Measurements from ENCODE around the gene CRX. TPM values are rescaled to one million over a fixed set of nuclear protein-coding genes. Genes with fewer than 3 reads are reported as not detected.
"Not testable (repeated sequence)": the region's sequence is repeated elsewhere in the genome, so short reads cannot be mapped to it uniquely, and the experiment has no call there.

The CRX gene
- total and polyA plus RNA-seq, 2 donors (not counting 1 experiment from before 2014, with no cell fraction given) = not detected

DNA sequence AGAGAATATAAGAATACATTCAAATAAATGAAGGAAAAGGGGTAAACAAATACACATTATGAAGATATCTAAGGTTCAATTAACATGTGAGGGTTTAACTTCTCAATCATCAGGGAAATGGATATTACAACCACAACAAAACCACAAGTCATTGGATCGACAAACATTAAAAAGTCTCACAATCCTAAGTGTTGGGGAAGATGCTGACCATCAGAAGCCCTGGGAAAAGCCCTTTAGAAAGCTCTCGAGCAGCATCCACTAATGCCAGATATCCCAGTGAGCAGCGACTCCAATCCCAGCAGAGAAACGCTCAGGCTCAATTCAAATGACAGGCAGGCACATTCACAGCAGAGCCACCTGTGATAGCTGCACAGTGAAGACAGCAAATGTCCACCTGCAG, 20.5 kb upstream of the CRX start:
- no peak overlapping the region for H3K27ac ChIP-seq (ENCODE audit: low read length in 2 of 2)
- H3K4me1 Mint-ChIP-seq = no peaks in the 10 kb centered on the region
- WGBS (ENCODE audit: insufficient coverage) = no CpG with 5 or more reads among the region's 4 CpGs
- no peak overlapping the region for H2AFZ ChIP-seq (ENCODE audit: insufficient read depth, low read depth, low read length, poor library complexity, severe bottlenecking)
- H3K9me3 ChIP-seq (ENCODE audit: control extremely low read depth in 1 of 3, control insufficient read depth in 2 of 3, insufficient read depth in 1 of 3, low read length in 2 of 3) = peaks cover 0 to 6% (median 0%) of the 10 kb centered on the region in 3 donors
- H3K27me3 ChIP-seq (replicated peaks in 1 of 4; ENCODE audit: control extremely low read depth in 1 of 4, control insufficient read depth in 3 of 4, insufficient read depth in 4 of 4, low read length in 3 of 4) = peaks cover 0 to 5% (median 0%) of the 10 kb centered on the region in 4 experiments
- H3K27me3 Mint-ChIP-seq = peaks cover 11% of the 10 kb centered on the region
- ATAC-seq (ENCODE audit: low read depth) (no peak), DNase-seq (no peak)
- H3K27ac Mint-ChIP-seq = no peak overlapping the region
- H3K4me3 ChIP-seq (ENCODE audit: control extremely low read depth in 1 of 5, extremely low read depth in 1 of 5, insufficient read depth in 1 of 5, low read depth in 2 of 5, low read length in 4 of 5) = no peak overlapping the region
- H3K9me3 Mint-ChIP-seq (ENCODE audit: insufficient read depth) = peaks cover 3% of the 10 kb centered on the region
- no peak for TF ChIP-seq EZH2 (IDR thresholded peaks at IDR 0.05; ENCODE audit: borderline replicate concordance, insufficient read depth, low read depth, low read length, poor library complexity, severe bottlenecking)
- TF ChIP-seq, protein P1, sequence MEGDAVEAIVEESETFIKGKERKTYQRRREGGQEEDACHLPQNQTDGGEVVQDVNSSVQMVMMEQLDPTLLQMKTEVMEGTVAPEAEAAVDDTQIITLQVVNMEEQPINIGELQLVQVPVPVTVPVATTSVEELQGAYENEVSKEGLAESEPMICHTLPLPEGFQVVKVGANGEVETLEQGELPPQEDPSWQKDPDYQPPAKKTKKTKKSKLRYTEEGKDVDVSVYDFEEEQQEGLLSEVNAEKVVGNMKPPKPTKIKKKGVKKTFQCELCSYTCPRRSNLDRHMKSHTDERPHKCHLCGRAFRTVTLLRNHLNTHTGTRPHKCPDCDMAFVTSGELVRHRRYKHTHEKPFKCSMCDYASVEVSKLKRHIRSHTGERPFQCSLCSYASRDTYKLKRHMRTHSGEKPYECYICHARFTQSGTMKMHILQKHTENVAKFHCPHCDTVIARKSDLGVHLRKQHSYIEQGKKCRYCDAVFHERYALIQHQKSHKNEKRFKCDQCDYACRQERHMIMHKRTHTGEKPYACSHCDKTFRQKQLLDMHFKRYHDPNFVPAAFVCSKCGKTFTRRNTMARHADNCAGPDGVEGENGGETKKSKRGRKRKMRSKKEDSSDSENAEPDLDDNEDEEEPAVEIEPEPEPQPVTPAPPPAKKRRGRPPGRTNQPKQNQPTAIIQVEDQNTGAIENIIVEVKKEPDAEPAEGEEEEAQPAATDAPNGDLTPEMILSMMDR (IDR thresholded peaks at IDR 0.05) = no peak
- no peaks in the 10 kb centered on the region for H4K20me1 ChIP-seq (ENCODE audit: control insufficient read depth, insufficient read depth, low read length, poor library complexity, severe bottlenecking)
- H3K4me1 ChIP-seq (ENCODE audit: control insufficient read depth in 2 of 2, insufficient read depth in 2 of 2, low read length in 2 of 2) = no peaks in the 10 kb centered on the region
- no peaks in the 10 kb centered on the region for H3K79me2 ChIP-seq (ENCODE audit: control insufficient read depth, insufficient read depth, low read length)
- no peak overlapping the region for H3K4me2 ChIP-seq (replicated peaks; ENCODE audit: low read depth, low read length, poor library complexity, severe bottlenecking)
- no peak overlapping the region for H3K4me3 Mint-ChIP-seq
- H3K36me3 ChIP-seq (replicated peaks in 1 of 2; ENCODE audit: control extremely low read depth in 1 of 2, control insufficient read depth in 1 of 2, extremely low read depth in 1 of 2, insufficient read depth in 2 of 2, low read length in 1 of 2) = no peaks in the 10 kb centered on the region
- intact Hi-C loops (cut with micrococcal nuclease) = no loop called here
- CTCF ChIA-PET = interaction anchor here (1.3 kb wide), 1 partner anchor 9 kb away, joined by 3 read pairs; no protein-coding TSS in a partner anchor
- H3K9ac ChIP-seq (ENCODE audit: low read length) = no peak overlapping the region
- POLR2A ChIA-PET = no interaction called here

- H4K20me1 ChIP-seq (ENCODE audit: control insufficient read depth, insufficient read depth, low read length, poor library complexity, severe bottlenecking) = no peaks in the 10 kb centered on the region
These were observed 19.2 kb upstream of the CRX start for GRCh38 chr19:47802521-47803043.

DNA sequence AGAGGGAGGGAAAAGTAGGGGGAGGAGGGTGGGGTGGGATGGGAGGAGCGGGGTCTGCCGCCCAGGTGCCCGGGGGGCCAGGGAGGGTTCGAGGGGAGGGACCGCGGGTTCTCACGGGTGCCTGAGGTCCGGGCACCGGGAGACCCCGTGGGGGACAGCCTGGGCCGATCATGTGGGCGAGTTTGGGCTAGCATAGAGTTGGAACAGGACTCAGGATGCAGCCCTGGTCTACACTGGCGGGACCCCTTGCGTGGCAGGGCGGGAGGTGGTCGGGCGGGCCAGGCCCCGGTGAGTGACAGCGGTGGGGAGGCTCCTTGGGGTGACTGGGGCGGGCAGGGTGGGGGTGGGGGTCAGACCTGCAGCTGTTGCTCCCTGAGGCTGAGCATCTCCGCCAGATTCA, 18.6 kb upstream of the CRX start:
- CTCF ChIA-PET; DNase-seq; ATAC-seq (ENCODE audit: low read depth); H3K27me3 Mint-ChIP-seq; H3K4me1 Mint-ChIP-seq; H3K4me1 ChIP-seq (ENCODE audit: control insufficient read depth in 2 of 2, insufficient read depth in 2 of 2, low read length in 2 of 2); H3K4me3 ChIP-seq (ENCODE audit: control extremely low read depth in 1 of 5, extremely low read depth in 1 of 5, insufficient read depth in 1 of 5, low read depth in 2 of 5, low read length in 4 of 5); H3K27ac Mint-ChIP-seq; intact Hi-C loops (cut with micrococcal nuclease); H3K36me3 ChIP-seq (replicated peaks in 1 of 2; ENCODE audit: control extremely low read depth in 1 of 2, control insufficient read depth in 1 of 2, extremely low read depth in 1 of 2, insufficient read depth in 2 of 2, low read length in 1 of 2); H3K9ac ChIP-seq (ENCODE audit: low read length); H3K79me2 ChIP-seq (ENCODE audit: control insufficient read depth, insufficient read depth, low read length); POLR2A ChIA-PET; H3K4me2 ChIP-seq (replicated peaks; ENCODE audit: low read depth, low read length, poor library complexity, severe bottlenecking); H3K9me3 Mint-ChIP-seq (ENCODE audit: insufficient read depth); H3K27ac ChIP-seq (ENCODE audit: low read length in 2 of 2); H4K20me1 ChIP-seq (ENCODE audit: control insufficient read depth, insufficient read depth, low read length, poor library complexity, severe bottlenecking); H2AFZ ChIP-seq (ENCODE audit: insufficient read depth, low read depth, low read length, poor library complexity, severe bottlenecking); H3K9me3 ChIP-seq (ENCODE audit: control extremely low read depth in 1 of 3, control insufficient read depth in 2 of 3, insufficient read depth in 1 of 3, low read length in 2 of 3); H3K4me3 Mint-ChIP-seq; H3K27me3 ChIP-seq (replicated peaks in 1 of 4; ENCODE audit: control extremely low read depth in 1 of 4, control insufficient read depth in 3 of 4, insufficient read depth in 4 of 4, low read length in 3 of 4): not testable (repeated sequence)
- WGBS (ENCODE audit: insufficient coverage) = 80% methylated on average over 10 of the region's 21 CpGs

More at GRCh38 chr19:47802521-47803043, 19.2 kb upstream of the CRX start:
- 96% methylated on average over 15 of the region's 25 CpGs for WGBS (ENCODE audit: insufficient coverage)
- no peak for DNase-seq
- Histone ChIP-seq H3K27me3 (replicated peaks in 1 of 4; ENCODE audit: control extremely low read depth in 1 of 4, control insufficient read depth in 3 of 4, insufficient read depth in 4 of 4, low read length in 3 of 4) (peaks cover 0 to 5% (median 0%) of the 10 kb centered on the region in 4 experiments), H3K9me3 (ENCODE audit: control extremely low read depth in 1 of 3, control insufficient read depth in 2 of 3, insufficient read depth in 1 of 3, low read length in 2 of 3) (peaks cover 0 to 6% (median 0%) of the 10 kb centered on the region in 3 donors), H2AFZ (ENCODE audit: insufficient read depth, low read depth, low read length, poor library complexity, severe bottlenecking) (no peak overlapping the region), H3K36me3 (replicated peaks in 1 of 2; ENCODE audit: control extremely low read depth in 1 of 2, control insufficient read depth in 1 of 2, extremely low read depth in 1 of 2, insufficient read depth in 2 of 2, low read length in 1 of 2) (no peaks in the 10 kb centered on the region), H3K27ac (ENCODE audit: low read length in 2 of 2) (no peak overlapping the region), H3K9ac (ENCODE audit: low read length) (no peak overlapping the region), H3K79me2 (ENCODE audit: control insufficient read depth, insufficient read depth, low read length) (no peaks in the 10 kb centered on the region), H3K4me2 (replicated peaks; ENCODE audit: low read depth, low read length, poor library complexity, severe bottlenecking) (no peak overlapping the region), H3K4me3 (ENCODE audit: control extremely low read depth in 1 of 5, extremely low read depth in 1 of 5, insufficient read depth in 1 of 5, low read depth in 2 of 5, low read length in 4 of 5) (no peak overlapping the region), H3K4me1 (ENCODE audit: control insufficient read depth in 2 of 2, insufficient read depth in 2 of 2, low read length in 2 of 2) (no peaks in the 10 kb centered on the region)
- intact Hi-C loops (cut with micrococcal nuclease) = no loop called here
- Mint-ChIP-seq H3K9me3 (ENCODE audit: insufficient read depth) (peaks cover 3% of the 10 kb centered on the region), H3K4me3 (no peak overlapping the region), H3K27me3 (peaks cover 11% of the 10 kb centered on the region), H3K27ac (no peak overlapping the region), H3K4me1 (no peaks in the 10 kb centered on the region)
- no peak for ATAC-seq (ENCODE audit: low read depth)
- TF ChIP-seq EZH2 (IDR thresholded peaks at IDR 0.05; ENCODE audit: borderline replicate concordance, insufficient read depth, low read depth, low read length, poor library complexity, severe bottlenecking) = no peak
- TF ChIP-seq, protein P1 (IDR thresholded peaks at IDR 0.05) = no peak
- ChIA-PET POLR2A (no interaction called here), CTCF (no interaction called here)

Data from B cell (primary cell).